Measurements from ENCODE around the gene KIF3B.
"Not testable (repeated sequence)": the region's sequence is repeated elsewhere in the genome, so short reads cannot be mapped to it uniquely, and the experiment has no call there.

KIF3B gene

DNA sequence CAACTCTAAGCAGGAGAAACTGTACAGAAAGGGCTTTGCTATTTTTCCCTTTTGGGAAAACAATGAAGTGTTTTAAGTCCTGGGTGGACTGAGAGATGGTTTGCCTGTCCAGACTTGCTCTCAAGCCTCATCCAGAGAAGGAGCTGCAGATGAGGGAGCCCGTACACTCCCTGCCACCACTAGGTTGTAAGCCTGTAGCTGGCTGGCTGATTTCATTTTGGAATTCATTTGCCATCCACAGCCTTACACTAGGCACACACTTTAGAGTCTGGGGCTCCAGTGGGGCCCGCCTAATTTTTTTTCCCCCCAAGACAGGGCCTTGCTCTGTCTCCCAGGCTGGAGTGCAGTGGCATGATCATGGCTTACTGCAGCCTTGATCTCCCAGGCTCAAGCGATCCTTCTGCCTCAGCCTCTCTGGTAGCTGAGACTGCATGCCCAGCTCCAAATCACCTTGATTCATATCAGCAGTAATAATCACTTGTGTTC lies 41.4 kb upstream of the KIF3B start:
- Histone ChIP-seq H3K27ac (ENCODE audit: low read depth, low read length) (no peak overlapping the region), H3K9ac (ENCODE audit: low read length) (no peak overlapping the region), H3K27me3 (ENCODE audit: control insufficient read depth, insufficient read depth, low read length) (no peaks in the 10 kb centered on the region), H3K9me3 (ENCODE audit: control insufficient read depth, insufficient read depth, low read depth, low read length) (no peaks in the 10 kb centered on the region), H3K36me3 (ENCODE audit: control insufficient read depth, insufficient read depth, low read length) (peaks cover 47% of the 10 kb centered on the region), H3K4me3 (ENCODE audit: low read depth, low read length) (no peak overlapping the region), H3K4me1 (ENCODE audit: control insufficient read depth, insufficient read depth, low read length) (peaks cover 18% of the 10 kb centered on the region)

- Histone ChIP-seq H3K27me3 (ENCODE audit: control insufficient read depth, insufficient read depth, low read length) (no peaks in the 10 kb centered on the region), H3K4me1 (ENCODE audit: control insufficient read depth, insufficient read depth, low read length) (peaks cover 18% of the 10 kb centered on the region), H3K9ac (ENCODE audit: low read length) (no peak overlapping the region), H3K27ac (ENCODE audit: low read depth, low read length) (no peak overlapping the region), H3K36me3 (ENCODE audit: control insufficient read depth, insufficient read depth, low read length) (peaks cover 40% of the 10 kb centered on the region), H3K9me3 (ENCODE audit: control insufficient read depth, insufficient read depth, low read depth, low read length) (no peaks in the 10 kb centered on the region), H3K4me3 (ENCODE audit: low read depth, low read length) (no peak overlapping the region)
Measured at GRCh38 chr20:32236819-32237218, 40.6 kb upstream of the KIF3B start.

DNA sequence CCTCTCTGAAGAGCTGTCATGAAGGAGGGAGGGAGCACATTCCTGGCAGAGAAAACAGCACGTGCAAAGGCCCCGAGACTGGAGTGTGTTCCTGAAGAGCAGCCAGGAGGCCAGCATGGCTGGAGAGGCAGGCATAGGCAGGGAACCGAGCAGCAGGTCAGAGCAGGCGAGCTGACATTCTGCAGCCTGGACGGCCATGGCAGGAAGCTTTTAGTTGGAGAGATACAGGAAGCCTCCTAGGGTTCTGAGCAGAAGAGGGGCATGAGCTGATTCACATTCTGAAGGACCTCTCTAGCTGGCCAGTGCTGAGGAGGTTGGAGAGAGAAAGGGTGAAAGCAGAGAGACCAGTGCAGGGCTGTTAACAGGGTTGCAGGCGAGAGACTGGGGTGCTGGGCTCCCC lies 40.0 kb upstream of the KIF3B start:
- H3K27ac ChIP-seq (ENCODE audit: low read depth, low read length): no peak overlapping the region
- no peak overlapping the region for H3K4me3 ChIP-seq (ENCODE audit: low read depth, low read length)
- H3K4me1 ChIP-seq (ENCODE audit: control insufficient read depth, insufficient read depth, low read length): peaks cover 18% of the 10 kb centered on the region
- peaks cover 35% of the 10 kb centered on the region for H3K36me3 ChIP-seq (ENCODE audit: control insufficient read depth, insufficient read depth, low read length)
- no peaks in the 10 kb centered on the region for H3K9me3 ChIP-seq (ENCODE audit: control insufficient read depth, insufficient read depth, low read depth, low read length)
- H3K27me3 ChIP-seq (ENCODE audit: control insufficient read depth, insufficient read depth, low read length): no peaks in the 10 kb centered on the region
- H3K9ac ChIP-seq (ENCODE audit: low read length): no peak overlapping the region

DNA sequence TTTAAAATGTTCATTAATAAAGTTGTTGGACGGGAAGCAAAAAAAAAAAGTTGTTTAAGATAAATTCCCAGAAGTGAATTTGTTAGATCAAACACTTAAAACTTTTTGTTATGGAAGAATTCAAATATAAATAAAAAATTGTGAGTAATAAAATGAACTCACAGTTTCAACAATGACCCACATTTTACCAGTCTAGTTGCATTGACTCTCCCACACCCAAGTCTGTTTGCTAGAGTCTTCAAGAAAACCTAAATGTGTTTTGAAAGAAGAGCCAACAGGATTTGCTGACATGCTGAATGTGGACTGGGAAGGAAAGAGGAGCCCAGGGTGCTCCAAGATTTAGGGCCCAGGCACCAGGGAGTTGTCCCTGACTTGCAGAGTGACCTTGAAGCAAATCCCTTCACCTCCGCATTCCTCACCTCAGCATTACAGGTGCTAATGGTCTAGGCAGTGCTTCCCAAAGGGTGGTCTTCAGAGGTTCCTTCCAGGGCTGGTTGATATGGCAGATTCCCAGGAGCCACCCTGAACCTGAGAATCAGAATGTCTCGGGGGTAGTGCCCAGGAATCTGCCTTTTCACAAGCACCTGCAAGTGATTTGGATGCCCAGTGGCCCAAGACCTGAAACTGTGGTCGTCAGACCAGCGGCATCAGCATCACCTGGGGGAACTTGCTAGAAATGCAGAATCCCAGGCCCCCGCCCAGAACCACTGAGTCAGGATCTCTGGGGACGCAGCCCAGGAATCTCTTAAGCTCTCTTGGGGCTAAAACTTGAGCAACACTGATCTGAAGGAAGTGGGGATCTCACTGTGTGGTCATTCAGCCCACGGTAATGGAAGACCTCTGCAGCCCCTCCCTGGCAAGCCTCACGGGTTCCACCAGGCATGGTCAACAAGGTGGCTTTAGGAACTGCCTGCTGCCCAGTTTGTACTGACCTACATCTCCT lies 38.7 kb upstream of the KIF3B start:
- Histone ChIP-seq H3K27ac (ENCODE audit: low read depth, low read length) (no peak overlapping the region), H3K36me3 (ENCODE audit: control insufficient read depth, insufficient read depth, low read length) (peaks cover 22% of the 10 kb centered on the region), H3K27me3 (ENCODE audit: control insufficient read depth, insufficient read depth, low read length) (no peaks in the 10 kb centered on the region), H3K9ac (ENCODE audit: low read length) (no peak overlapping the region), H3K4me3 (ENCODE audit: low read depth, low read length) (no peak overlapping the region), H3K4me1 (ENCODE audit: control insufficient read depth, insufficient read depth, low read length) (peaks cover 18% of the 10 kb centered on the region), H3K9me3 (ENCODE audit: control insufficient read depth, insufficient read depth, low read depth, low read length) (no peaks in the 10 kb centered on the region)

- Histone ChIP-seq H3K9me3 (ENCODE audit: control insufficient read depth, insufficient read depth, low read depth, low read length) (no peaks in the 10 kb centered on the region), H3K9ac (ENCODE audit: low read length) (no peak overlapping the region), H3K4me1 (ENCODE audit: control insufficient read depth, insufficient read depth, low read length) (peaks cover 18% of the 10 kb centered on the region), H3K4me3 (ENCODE audit: low read depth, low read length) (no peak overlapping the region), H3K36me3 (ENCODE audit: control insufficient read depth, insufficient read depth, low read length) (peaks cover 9% of the 10 kb centered on the region), H3K27me3 (ENCODE audit: control insufficient read depth, insufficient read depth, low read length) (no peaks in the 10 kb centered on the region), H3K27ac (ENCODE audit: low read depth, low read length) (no peak overlapping the region)
Measured at GRCh38 chr20:32240205-32240604, 37.2 kb upstream of the KIF3B start.

DNA sequence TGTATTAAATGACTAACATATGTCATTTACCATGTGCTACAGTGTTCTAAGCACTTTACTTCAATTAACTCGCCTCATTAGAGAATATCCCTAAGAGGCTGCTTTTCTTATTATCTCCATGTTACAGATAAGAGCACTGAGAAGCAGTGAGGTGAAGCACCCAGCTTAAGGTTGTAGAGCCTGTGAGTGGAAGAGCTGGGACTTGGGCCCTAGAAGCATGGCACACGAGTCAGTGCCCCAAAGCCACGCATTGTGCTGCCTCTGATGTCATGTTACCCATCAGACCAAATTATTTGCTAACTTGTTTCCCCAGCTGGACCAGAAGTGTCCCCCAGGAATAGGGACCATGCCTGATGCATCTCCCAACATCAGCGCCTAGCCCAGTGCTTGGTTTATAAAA lies 35.6 kb upstream of the KIF3B start:
- Histone ChIP-seq H3K9me3 (ENCODE audit: control insufficient read depth, insufficient read depth, low read depth, low read length) (no peaks in the 10 kb centered on the region), H3K9ac (ENCODE audit: low read length) (no peak overlapping the region), H3K27me3 (ENCODE audit: control insufficient read depth, insufficient read depth, low read length) (no peaks in the 10 kb centered on the region), H3K4me3 (ENCODE audit: low read depth, low read length) (no peak overlapping the region), H3K36me3 (ENCODE audit: control insufficient read depth, insufficient read depth, low read length) (no peaks in the 10 kb centered on the region), H3K4me1 (ENCODE audit: control insufficient read depth, insufficient read depth, low read length) (peaks cover 18% of the 10 kb centered on the region), H3K27ac (ENCODE audit: low read depth, low read length) (no peak overlapping the region)

DNA sequence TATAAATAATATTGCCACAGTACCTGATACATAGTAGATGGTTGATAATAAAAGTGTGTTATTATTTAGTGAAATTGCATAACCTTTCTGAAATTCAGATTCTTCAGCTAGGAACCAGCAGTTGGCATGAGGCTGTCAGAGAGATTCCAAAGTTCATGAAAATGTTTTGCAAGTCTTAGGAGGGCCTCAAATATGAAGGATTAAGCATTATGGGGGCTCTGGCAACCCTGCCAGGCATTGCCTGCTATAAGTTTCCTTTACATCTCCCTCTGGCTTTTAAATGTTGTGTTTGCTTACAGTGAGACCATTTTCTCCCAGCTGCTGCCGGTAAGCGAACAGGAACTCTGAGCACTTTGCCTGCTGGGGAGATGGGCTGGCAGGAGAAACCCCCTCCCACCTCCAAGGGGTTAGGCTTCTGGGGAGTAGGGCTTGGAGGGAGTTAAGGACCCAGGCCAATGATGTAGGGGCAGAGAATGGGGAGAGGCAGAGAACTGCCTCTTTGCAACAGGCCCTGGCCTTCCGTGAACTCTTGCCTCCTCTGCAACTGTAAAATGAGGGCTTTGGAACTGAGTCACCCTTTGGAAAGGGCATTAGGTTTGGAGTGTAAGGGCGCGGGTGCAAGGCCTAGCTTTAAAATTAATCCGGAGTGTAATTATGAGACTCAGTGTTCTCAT lies 33.2 kb upstream of the KIF3B start:
- H3K27me3 ChIP-seq (ENCODE audit: control insufficient read depth, insufficient read depth, low read length): no peaks in the 10 kb centered on the region
- peaks cover 11% of the 10 kb centered on the region for H3K4me1 ChIP-seq (ENCODE audit: control insufficient read depth, insufficient read depth, low read length)
- no peak overlapping the region for H3K4me3 ChIP-seq (ENCODE audit: low read depth, low read length)
- H3K9ac ChIP-seq (ENCODE audit: low read length): no peak overlapping the region
- H3K27ac ChIP-seq (ENCODE audit: low read depth, low read length): no peak overlapping the region
- no peaks in the 10 kb centered on the region for H3K36me3 ChIP-seq (ENCODE audit: control insufficient read depth, insufficient read depth, low read length)
- H3K9me3 ChIP-seq (ENCODE audit: control insufficient read depth, insufficient read depth, low read depth, low read length): no peaks in the 10 kb centered on the region

GRCh38 chr20:32244959-32245358 lies 32.5 kb upstream of the KIF3B start:
- no peak overlapping the region for H3K9ac ChIP-seq (ENCODE audit: low read length)
- no peaks in the 10 kb centered on the region for H3K36me3 ChIP-seq (ENCODE audit: control insufficient read depth, insufficient read depth, low read length)
- peaks cover 7% of the 10 kb centered on the region for H3K4me1 ChIP-seq (ENCODE audit: control insufficient read depth, insufficient read depth, low read length)
- no peaks in the 10 kb centered on the region for H3K27me3 ChIP-seq (ENCODE audit: control insufficient read depth, insufficient read depth, low read length)
- no peaks in the 10 kb centered on the region for H3K9me3 ChIP-seq (ENCODE audit: control insufficient read depth, insufficient read depth, low read depth, low read length)
- H3K27ac ChIP-seq (ENCODE audit: low read depth, low read length): no peak overlapping the region
- no peak overlapping the region for H3K4me3 ChIP-seq (ENCODE audit: low read depth, low read length)

GRCh38 chr20:32246208-32246607 lies 31.2 kb upstream of the KIF3B start:
- H3K27me3 ChIP-seq (ENCODE audit: control insufficient read depth, insufficient read depth, low read length); H3K4me3 ChIP-seq (ENCODE audit: low read depth, low read length); H3K9ac ChIP-seq (ENCODE audit: low read length); H3K36me3 ChIP-seq (ENCODE audit: control insufficient read depth, insufficient read depth, low read length); H3K27ac ChIP-seq (ENCODE audit: low read depth, low read length); H3K4me1 ChIP-seq (ENCODE audit: control insufficient read depth, insufficient read depth, low read length); H3K9me3 ChIP-seq (ENCODE audit: control insufficient read depth, insufficient read depth, low read depth, low read length): not testable (repeated sequence)

GRCh38 chr20:32248043-32248442 lies 29.4 kb upstream of the KIF3B start:
- H3K4me3 ChIP-seq (ENCODE audit: low read depth, low read length): no peak overlapping the region
- no peaks in the 10 kb centered on the region for H3K9me3 ChIP-seq (ENCODE audit: control insufficient read depth, insufficient read depth, low read depth, low read length)
- no peak overlapping the region for H3K27ac ChIP-seq (ENCODE audit: low read depth, low read length)
- H3K9ac ChIP-seq (ENCODE audit: low read length): no peak overlapping the region
- H3K4me1 ChIP-seq (ENCODE audit: control insufficient read depth, insufficient read depth, low read length): no peaks in the 10 kb centered on the region
- no peaks in the 10 kb centered on the region for H3K36me3 ChIP-seq (ENCODE audit: control insufficient read depth, insufficient read depth, low read length)
- no peaks in the 10 kb centered on the region for H3K27me3 ChIP-seq (ENCODE audit: control insufficient read depth, insufficient read depth, low read length)

DNA sequence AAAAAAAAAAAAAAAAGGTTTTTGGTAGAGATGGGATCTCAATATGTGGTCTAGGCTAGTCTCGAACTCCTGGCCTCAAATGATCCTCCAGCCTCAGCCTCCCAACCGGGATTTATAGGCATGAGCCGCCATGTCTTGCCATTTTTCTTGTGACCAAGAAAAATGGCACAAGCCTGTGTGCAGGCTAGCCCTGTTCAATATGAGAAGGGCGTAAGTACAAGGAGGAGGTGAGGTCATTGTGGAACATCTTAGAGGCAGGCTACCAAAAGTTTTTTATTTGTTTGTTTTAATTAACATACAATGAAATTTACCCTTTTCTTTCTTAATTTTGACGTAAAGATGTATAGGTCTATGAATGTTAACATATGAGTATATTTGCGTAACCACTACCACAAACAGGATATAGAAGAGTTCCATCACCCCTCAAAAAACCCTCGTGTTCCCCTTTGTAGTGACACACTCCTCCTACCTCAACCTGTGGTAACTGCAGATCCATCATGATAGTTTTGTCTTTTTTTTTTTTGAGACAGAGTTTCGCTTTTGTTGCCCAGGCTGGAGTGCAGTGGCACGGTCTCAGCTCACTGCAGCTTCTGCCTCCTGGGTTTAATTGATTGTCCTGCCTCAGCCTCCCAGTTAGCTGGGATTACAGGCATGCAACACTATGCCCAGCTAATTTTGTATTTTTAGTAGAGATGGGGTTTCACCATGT lies 28.3 kb upstream of the KIF3B start:
- Histone ChIP-seq H3K27me3 (ENCODE audit: control insufficient read depth, insufficient read depth, low read length) (no peaks in the 10 kb centered on the region), H3K4me3 (ENCODE audit: low read depth, low read length) (no peak overlapping the region), H3K9me3 (ENCODE audit: control insufficient read depth, insufficient read depth, low read depth, low read length) (no peaks in the 10 kb centered on the region), H3K4me1 (ENCODE audit: control insufficient read depth, insufficient read depth, low read length) (no peaks in the 10 kb centered on the region), H3K9ac (ENCODE audit: low read length) (no peak overlapping the region), H3K27ac (ENCODE audit: low read depth, low read length) (no peak overlapping the region), H3K36me3 (ENCODE audit: control insufficient read depth, insufficient read depth, low read length) (no peaks in the 10 kb centered on the region)
